ENCODE results near the gene PHACTR4. TPM values are rescaled to one million over a fixed set of nuclear protein-coding genes. Genes with fewer than 3 reads are reported as not detected.

The PHACTR4 gene
- total and polyA plus RNA-seq, 2 of the 8 experiments (the other 6 are each of a cell fraction or from before 2014, with no cell fraction given), result 23.7 to 57.8 TPM

DNA sequence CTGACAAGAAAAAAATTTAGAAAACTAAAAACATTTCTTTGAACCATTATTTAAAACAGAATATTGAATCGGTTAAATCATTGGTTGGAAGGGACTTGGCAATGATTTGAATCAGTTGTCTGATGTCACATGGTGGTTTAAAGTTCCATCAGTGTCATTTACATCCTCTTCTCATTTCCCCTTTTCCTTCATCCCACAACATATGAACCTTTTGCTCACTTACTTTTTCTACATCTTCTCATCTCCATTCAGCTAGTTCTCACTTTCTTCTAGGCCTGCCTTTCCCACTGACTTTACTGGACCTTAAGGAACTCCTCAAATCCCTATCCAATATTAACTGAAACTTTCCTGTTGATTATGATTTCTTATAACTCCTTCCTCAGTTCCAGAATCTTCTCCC lies 58.5 kb downstream of the PHACTR4 start:
- no peak for TF ChIP-seq RNF2 (IDR thresholded peaks at IDR 0.05; ENCODE audit: borderline replicate concordance, low read depth, low read length, missing control alignments, poor library complexity, severe bottlenecking)
- TF ChIP-seq TEAD4 (IDR thresholded peaks at IDR 0.05; ENCODE audit: low read depth, low read length), result no peak
- TF ChIP-seq EGR1 (IDR thresholded peaks at IDR 0.05; ENCODE audit: borderline replicate concordance, low read depth, low read length), result no peak
- TF ChIP-seq POLR2A (IDR thresholded peaks at IDR 0.05; ENCODE audit: control extremely low read depth in 1 of 2, low read depth in 2 of 2, low read length in 2 of 2), result no peak
- no peak for TF ChIP-seq HDAC2 (IDR thresholded peaks at IDR 0.05; ENCODE audit: borderline replicate concordance in 1 of 2, low read depth in 2 of 2, low read length in 2 of 2)
- TF ChIP-seq, protein P1, sequence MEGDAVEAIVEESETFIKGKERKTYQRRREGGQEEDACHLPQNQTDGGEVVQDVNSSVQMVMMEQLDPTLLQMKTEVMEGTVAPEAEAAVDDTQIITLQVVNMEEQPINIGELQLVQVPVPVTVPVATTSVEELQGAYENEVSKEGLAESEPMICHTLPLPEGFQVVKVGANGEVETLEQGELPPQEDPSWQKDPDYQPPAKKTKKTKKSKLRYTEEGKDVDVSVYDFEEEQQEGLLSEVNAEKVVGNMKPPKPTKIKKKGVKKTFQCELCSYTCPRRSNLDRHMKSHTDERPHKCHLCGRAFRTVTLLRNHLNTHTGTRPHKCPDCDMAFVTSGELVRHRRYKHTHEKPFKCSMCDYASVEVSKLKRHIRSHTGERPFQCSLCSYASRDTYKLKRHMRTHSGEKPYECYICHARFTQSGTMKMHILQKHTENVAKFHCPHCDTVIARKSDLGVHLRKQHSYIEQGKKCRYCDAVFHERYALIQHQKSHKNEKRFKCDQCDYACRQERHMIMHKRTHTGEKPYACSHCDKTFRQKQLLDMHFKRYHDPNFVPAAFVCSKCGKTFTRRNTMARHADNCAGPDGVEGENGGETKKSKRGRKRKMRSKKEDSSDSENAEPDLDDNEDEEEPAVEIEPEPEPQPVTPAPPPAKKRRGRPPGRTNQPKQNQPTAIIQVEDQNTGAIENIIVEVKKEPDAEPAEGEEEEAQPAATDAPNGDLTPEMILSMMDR (IDR thresholded peaks at IDR 0.05; ENCODE audit: control extremely low read depth in 1 of 3, insufficient read depth in 1 of 3, low read depth in 1 of 3, low read length in 3 of 3), result no peak
- TF ChIP-seq BRCA1 (IDR thresholded peaks at IDR 0.05; ENCODE audit: low read depth, low read length), result no peak
- no peak for TF ChIP-seq BACH1 (IDR thresholded peaks at IDR 0.05; ENCODE audit: low read length)
- no peak for TF ChIP-seq CTBP2 (IDR thresholded peaks at IDR 0.05; ENCODE audit: borderline replicate concordance, insufficient read depth, insufficient read length, low read length)
- Histone ChIP-seq H2AK5ac (ENCODE audit: low read depth, low read length) (no peak overlapping the region), H3K4me3 (ENCODE audit: extremely low read depth in 1 of 4, insufficient read depth in 2 of 4, low read depth in 3 of 4, low read length in 4 of 4) (no peak overlapping the region), H2AFZ (ENCODE audit: low read length) (no peak overlapping the region), H3K9ac (replicated peaks in 1 of 4; ENCODE audit: extremely low read depth in 1 of 4, low read depth in 3 of 4, low read length in 3 of 4) (no peak overlapping the region), H2BK20ac (ENCODE audit: low read length) (no peak overlapping the region), H3K4me1 (replicated peaks in 1 of 4; ENCODE audit: control insufficient read depth in 3 of 4, insufficient read depth in 4 of 4, low read length in 3 of 4) (no peaks in the 10 kb centered on the region), H2BK15ac (ENCODE audit: low read length) (no peak overlapping the region), H3K18ac (ENCODE audit: extremely low read depth, low read length) (no peak overlapping the region), H3K27me3 (replicated peaks in 1 of 4; ENCODE audit: control insufficient read depth in 3 of 4, extremely low read depth in 1 of 4, insufficient read depth in 3 of 4, low read length in 3 of 4) (no peaks in the 10 kb centered on the region), H4K91ac (replicated peaks; ENCODE audit: insufficient read length, low read length) (no peak overlapping the region), H3K14ac (ENCODE audit: insufficient read length) (no peak overlapping the region), H2BK5ac (ENCODE audit: low read depth, low read length) (no peak overlapping the region), H2BK12ac (ENCODE audit: low read depth, low read length) (no peak overlapping the region), H3K36me3 (ENCODE audit: control insufficient read depth in 2 of 4, insufficient read depth in 4 of 4, low read length in 3 of 4) (peaks cover 0 to 6% (median 0%) of the 10 kb centered on the region in 4 experiments; a peak in 3 of 8 replicates), H4K20me1 (replicated peaks in 1 of 2; ENCODE audit: control insufficient read depth in 1 of 2, insufficient read depth in 2 of 2, low read length in 2 of 2) (no peaks in the 10 kb centered on the region), H3K23me2 (ENCODE audit: low read depth, low read length) (no peaks in the 10 kb centered on the region), H3K79me2 (ENCODE audit: control insufficient read depth in 1 of 2, insufficient read depth in 2 of 2, low read length in 2 of 2) (peaks cover 0 to 8% of the 10 kb centered on the region in 2 experiments; a peak in 2 of 4 replicates), H3K27ac (ENCODE audit: low read depth, low read length) (no peak overlapping the region), H3K23ac (ENCODE audit: insufficient read length) (no peak overlapping the region), H3K9me3 (ENCODE audit: insufficient read depth in 2 of 2, low read depth in 1 of 2, low read length in 1 of 2) (no peaks in the 10 kb centered on the region), H3K4ac (replicated peaks; ENCODE audit: insufficient read length, low read depth, low read length) (no peak overlapping the region), H4K5ac (ENCODE audit: insufficient read length, low read depth, low read length) (no peak overlapping the region), H4K8ac (ENCODE audit: extremely low read depth, insufficient read depth, low read length) (no peak overlapping the region), H3K56ac (replicated peaks; ENCODE audit: insufficient read length, low read depth, low read length) (no peak overlapping the region), H3K4me2 (ENCODE audit: insufficient read depth in 1 of 2, low read depth in 2 of 2, low read length in 2 of 2) (no peak overlapping the region), H3K79me1 (ENCODE audit: low read depth, low read length) (no peaks in the 10 kb centered on the region; the same call in 1 of the 2 replicates), H2BK120ac (replicated peaks; ENCODE audit: low read depth, low read length) (no peak overlapping the region)
- ChIA-PET CTCF (ENCODE audit: partially characterized antibody) (interaction anchor here (0.8 to 1.7 kb wide), 3 partner anchors 9 to 179 kb away, joined by 3 to 5 read pairs (median 4); no protein-coding TSS in a partner anchor), POLR2A (ENCODE audit: partially characterized antibody) (interaction anchor here (0.6 to 1.5 kb wide), 2 partner anchors 77 to 172 kb away, joined by 3 to 4 read pairs; no protein-coding TSS in a partner anchor)
- WGBS, 2 experiments (ENCODE audit: extremely low coverage in 1 of 2, insufficient coverage in 1 of 2, insufficient read length in 1 of 2, insufficient replicate concordance in 2 of 2, low coverage in 1 of 2, low lambda C conversion rate in 2 of 2, missing lambda C conversion rate in 1 of 2), result 87% methylated on average over 1 of the region's 1 CpG; no CpG with 5 or more reads in 1 of the 2 experiments
- DNase-seq (ENCODE audit: low read depth in 1 of 2, low spot score in 2 of 2) (no peak), FAIRE-seq (no peak)

Data from H1 (cell line).